Liver (tissue), 9 donors: Measurements from ENCODE around the gene HOXB3. TPM values are rescaled to one million over a fixed set of nuclear protein-coding genes. Genes with fewer than 3 reads are reported as not detected.

Experiments used
- DNase-seq: peaks from one replicate; pipeline ENCODE4 v3.0.0-alpha.2; 2017; ENCODE audit warnings: low spot score
- H3K27ac ChIP-seq, 2 donors: one replicate each; pipeline ENCODE4 v1.7.0; 2013; ENCODE audit warnings: inconsistent platforms in 2 of 2, low read length in 2 of 2, control low read depth in 1 of 2, low read depth in 1 of 2, mild to moderate bottlenecking in 1 of 2
- H3K27me3 ChIP-seq, 4 donors: one replicate each; pipeline versions ENCODE4 v1.6.1 to v1.7.0; 2013; ENCODE audit warnings: low read length in 3 of 4, inconsistent platforms in 1 of 4, mild to moderate bottlenecking in 1 of 4, moderate library complexity in 1 of 4; ENCODE audit not compliant: control insufficient read depth in 4 of 4, insufficient read depth in 4 of 4
- H3K36me3 ChIP-seq, 4 donors: one replicate each; pipeline versions ENCODE4 v1.6.1 to v1.7.0; 2013; ENCODE audit warnings: low read length in 3 of 4, mild to moderate bottlenecking in 3 of 4, low read depth in 1 of 4, moderate library complexity in 1 of 4; ENCODE audit not compliant: control insufficient read depth in 4 of 4, insufficient read depth in 3 of 4
- H3K4me1 ChIP-seq, 4 donors: one replicate each; pipeline versions ENCODE4 v1.6.1 to v1.7.0; 2013; ENCODE audit warnings: low read length in 3 of 4, mild to moderate bottlenecking in 3 of 4, moderate library complexity in 1 of 4; ENCODE audit not compliant: control insufficient read depth in 4 of 4, insufficient read depth in 4 of 4
- H3K4me3 ChIP-seq, 3 donors: one replicate each; pipeline versions ENCODE4 v1.6.1 to v1.7.0; 2013; ENCODE audit warnings: low read length in 3 of 3, control low read depth in 1 of 3, low read depth in 1 of 3, mild to moderate bottlenecking in 1 of 3
- H3K9ac ChIP-seq, 2 donors: one replicate each; pipeline ENCODE4 v1.7.0; 2013; ENCODE audit warnings: low read length in 2 of 2, mild to moderate bottlenecking in 2 of 2, moderate library complexity in 2 of 2, control low read depth in 1 of 2, low read depth in 1 of 2
- H3K9me3 ChIP-seq, 4 donors: one replicate each; pipeline versions ENCODE4 v1.6.1 to v1.7.0; 2013; ENCODE audit warnings: low read length in 3 of 4; ENCODE audit not compliant: control insufficient read depth in 4 of 4
- ATF3 ChIP-seq: IDR thresholded peaks from 2 replicates; pipeline ENCODE4 v1.6.1; 2016; ENCODE audit warnings: antibody characterized with exemption
- EGR1 ChIP-seq, 2 donors: IDR thresholded peaks; 2 replicates each; pipeline ENCODE4 v1.6.1; 2016 to 2018; ENCODE audit warnings: antibody characterized with exemption in 2 of 2, low read depth in 2 of 2
- FOXA1 ChIP-seq: IDR thresholded peaks from 2 replicates; pipeline ENCODE4 v1.6.1; 2016; ENCODE audit warnings: antibody characterized with exemption
- FOXA2 ChIP-seq: IDR thresholded peaks from 2 replicates; pipeline ENCODE4 v1.6.1; 2016; ENCODE audit warnings: antibody characterized with exemption
- GABPA ChIP-seq, 2 donors: IDR thresholded peaks in 1 of 2; conservative IDR thresholded peaks in 1 of 2; 2 replicates each; pipeline ENCODE4 v1.6.1; 2016; ENCODE audit warnings: antibody characterized with exemption in 2 of 2, mild to moderate bottlenecking in 1 of 2, moderate library complexity in 1 of 2
- HNF4A ChIP-seq, 2 donors: conservative IDR thresholded peaks; 2 replicates each; pipeline ENCODE4 v1.6.1; 2016; ENCODE audit warnings: antibody characterized with exemption in 2 of 2, mild to moderate bottlenecking in 2 of 2
- HNF4G ChIP-seq: IDR thresholded peaks from 2 replicates; pipeline ENCODE4 v1.6.1; 2016; ENCODE audit warnings: antibody characterized with exemption
- JUND ChIP-seq, 2 donors: IDR thresholded peaks; 2 replicates each; pipeline ENCODE4 v1.6.1; 2016; ENCODE audit warnings: antibody characterized with exemption in 2 of 2
- NR2F2 ChIP-seq: IDR thresholded peaks from 2 replicates; pipeline ENCODE4 v1.6.1; 2016; ENCODE audit warnings: antibody characterized with exemption
- RAD21 ChIP-seq, 2 donors: IDR thresholded peaks; 2 replicates each; pipeline ENCODE4 v1.6.1; 2016; ENCODE audit warnings: antibody characterized with exemption in 2 of 2, mild to moderate bottlenecking in 2 of 2
- REST ChIP-seq: IDR thresholded peaks from 2 replicates; pipeline ENCODE4 v1.6.1; 2016; ENCODE audit warnings: antibody characterized with exemption, mild to moderate bottlenecking
- RXRA ChIP-seq, 2 donors: IDR thresholded peaks; 2 replicates each; pipeline ENCODE4 v1.6.1; 2017 to 2018; ENCODE audit warnings: antibody characterized with exemption in 2 of 2, mild to moderate bottlenecking in 1 of 2
- SP1 ChIP-seq: IDR thresholded peaks from 2 replicates; pipeline ENCODE4 v1.6.1; 2018; ENCODE audit warnings: antibody characterized with exemption, mild to moderate bottlenecking
- TAF1 ChIP-seq: conservative IDR thresholded peaks from 2 replicates; pipeline ENCODE4 v1.6.1; 2016; ENCODE audit warnings: antibody characterized with exemption, mild to moderate bottlenecking
- YY1 ChIP-seq: IDR thresholded peaks from 2 replicates; pipeline ENCODE4 v1.6.1; 2016; ENCODE audit warnings: antibody characterized with exemption, mild to moderate bottlenecking
- WGBS: extraction: QIAGEN DNeasy Blood & Tissue Kit; methylation state at CpG from one replicate; pipeline ENCODE4 v1.1.7; 2013; 5-methylcytosine and 5-hydroxymethylcytosine counted together
- polyA plus RNA-seq, 2 donors: library from polyadenylated mRNA; stranded (reverse) in 1 of 2; unstranded in 1 of 2; fragments of 200-250 nt in 1 of 2; fragments of >200 nt in 1 of 2; fragmentation: Nextera tagmentation in 1 of 2; extraction: Ambion mirVana in 1 of 2; gene quantifications; one replicate each; pipeline versions ENCODE4 v1.2.1 to v1.2.3, GENCODE V29; 2013 to 2015
- total RNA-seq, 2 donors: library from RNA; depleted of rRNA; stranded (reverse); fragments of >200 nt; gene quantifications; one replicate each; pipeline ENCODE4 v1.2.3, GENCODE V29; 2014
- TF ChIP-seq, protein P1 (sequence below): IDR thresholded peaks from 2 replicates; pipeline ENCODE4 v1.6.1; 2016; ENCODE audit warnings: antibody characterized with exemption
- TF ChIP-seq, protein P2 (sequence below): fragments of 150-350 bp; IDR thresholded peaks from 2 replicates; pipeline ENCODE4 v1.5.1; 2017; ENCODE audit warnings: improper control_type of control experiment, low read depth, low read length; ENCODE audit not compliant: missing input control
- donor health status: healthy.
- donor health status: healthy.
- donor health status: healthy.
- donor health status: healthy.
- donor health status: healthy.

Gene HOXB3
- total and polyA plus RNA-seq, 4 donors: 0.75 to 2.2 (median 1.2) TPM

DNA sequence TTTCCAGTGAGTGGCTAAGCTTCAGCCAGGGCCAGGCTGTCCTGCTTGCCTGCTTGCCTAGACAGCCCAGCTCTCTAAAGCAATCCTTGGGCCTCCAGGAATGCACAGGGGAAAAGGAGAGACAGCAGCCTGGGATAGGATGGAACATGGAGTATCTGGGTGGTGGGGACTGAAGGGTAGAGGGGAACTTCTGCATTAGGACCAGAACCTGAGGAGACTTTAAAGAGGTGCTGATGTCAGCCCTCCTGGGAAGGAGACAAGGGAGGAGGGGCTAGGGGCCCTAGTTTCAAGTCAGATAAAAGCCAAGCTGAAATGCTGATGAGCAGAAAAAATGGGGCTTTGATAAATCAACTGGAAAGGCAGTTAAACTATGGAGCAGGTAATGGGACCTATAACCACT, 19.0 kb upstream of the HOXB3 start:
- Histone ChIP-seq H3K9ac (no peak overlapping the region), H3K27ac (no peak overlapping the region), H3K9me3 (no peaks in the 10 kb centered on the region), H3K27me3 (peaks cover 6 to 28% (median 12%) of the 10 kb centered on the region in 4 donors), H3K36me3 (no peaks in the 10 kb centered on the region), H3K4me3 (no peak overlapping the region), H3K4me1 (peaks cover 0 to 17% (median 7%) of the 10 kb centered on the region in 4 donors)
- no peak for DNase-seq
- TF ChIP-seq SP1 (no peak), EGR1 (IDR thresholded peaks at IDR 0.05; ENCODE audit: low read depth in 2 of 2) (no peak)

DNA sequence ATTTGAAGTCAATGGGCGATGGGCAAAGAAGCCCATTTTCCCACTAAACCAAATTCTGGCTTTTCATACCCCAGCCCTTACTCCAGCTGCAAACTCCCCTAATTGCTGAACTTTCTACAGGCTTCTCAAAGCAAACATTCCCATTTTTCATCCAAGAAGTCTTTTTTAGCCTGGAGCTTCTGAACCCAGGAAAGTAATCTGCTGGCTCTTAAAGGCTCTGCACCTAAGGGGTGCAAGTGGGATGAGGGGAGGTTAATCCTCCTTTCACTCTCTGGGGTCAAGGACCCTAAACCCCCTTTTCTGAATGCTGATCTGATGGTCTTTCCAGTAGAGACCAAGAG, 18.4 kb upstream of the HOXB3 start:
- H3K27me3 ChIP-seq: peaks cover under 1 to 26% (median 14%) of the 10 kb centered on the region in 4 donors
- no peaks in the 10 kb centered on the region for H3K36me3 ChIP-seq
- H3K4me1 ChIP-seq: peaks cover 0 to 16% (median 7%) of the 10 kb centered on the region in 4 donors
- H3K9ac ChIP-seq: no peak overlapping the region
- DNase-seq: no peak
- H3K27ac ChIP-seq: no peak overlapping the region
- H3K9me3 ChIP-seq: no peaks in the 10 kb centered on the region
- no peak for TF ChIP-seq JUND (IDR thresholded peaks at IDR 0.05)
- no peak for TF ChIP-seq GABPA (IDR thresholded peaks at IDR 0.05 in 1 of 2, conservative IDR thresholded peaks at IDR 0.05 in 1 of 2)
- TF ChIP-seq RXRA (IDR thresholded peaks at IDR 0.05): no peak
- TF ChIP-seq SP1: no peak
- no peak for TF ChIP-seq YY1
- TF ChIP-seq REST: no peak
- TF ChIP-seq ATF3: no peak
- no peak for TF ChIP-seq HNF4G
- WGBS: 83% methylated on average over 1 of the region's 1 CpG
- no peak overlapping the region for H3K4me3 ChIP-seq

DNA sequence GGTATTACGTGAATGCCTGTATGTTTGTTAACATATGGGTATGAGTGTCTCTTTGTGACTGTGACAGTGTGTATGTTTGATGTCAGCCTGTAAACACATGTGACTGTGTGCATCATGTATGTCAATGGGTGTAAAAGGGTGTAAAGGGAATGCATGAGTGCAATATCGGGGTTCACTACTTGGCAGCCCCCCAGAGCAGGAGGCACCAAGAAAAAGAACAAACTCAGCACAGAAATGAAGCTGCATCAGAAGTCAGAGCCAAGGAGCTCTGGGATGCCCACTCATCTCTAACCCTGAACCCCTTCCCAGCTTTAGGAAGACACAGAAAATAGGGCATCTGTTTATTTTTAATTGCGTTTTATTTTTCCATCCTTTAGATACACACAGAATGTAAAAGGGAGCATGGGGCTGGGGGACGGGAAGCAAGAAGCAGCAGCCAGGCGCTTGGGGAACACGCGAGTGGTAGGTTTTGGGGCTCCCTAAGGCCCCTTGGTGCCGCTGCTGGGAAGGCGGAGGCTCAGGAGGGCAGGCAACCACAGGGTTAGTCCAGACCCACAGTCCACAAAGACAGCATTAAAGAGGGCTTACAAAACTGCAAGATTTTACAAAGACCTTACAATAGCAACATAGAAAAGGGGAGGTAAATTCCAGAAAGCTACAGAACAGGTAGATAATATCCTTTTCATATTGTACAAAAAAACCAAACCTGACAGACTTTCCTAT, 17.0 kb upstream of the HOXB3 start:
- Histone ChIP-seq H3K36me3 (no peaks in the 10 kb centered on the region), H3K4me1 (peaks cover 0 to 10% (median 5%) of the 10 kb centered on the region in 4 donors), H3K27ac (no peak overlapping the region), H3K4me3 (no peak overlapping the region), H3K27me3 (peaks cover 0 to 29% (median 15%) of the 10 kb centered on the region in 4 donors), H3K9me3 (no peaks in the 10 kb centered on the region), H3K9ac (no peak overlapping the region)
- TF ChIP-seq FOXA2: no peak
- TF ChIP-seq RAD21 (IDR thresholded peaks at IDR 0.05): no peak
- no peak for TF ChIP-seq EGR1 (IDR thresholded peaks at IDR 0.05; ENCODE audit: low read depth in 2 of 2)
- TF ChIP-seq, protein P1, sequence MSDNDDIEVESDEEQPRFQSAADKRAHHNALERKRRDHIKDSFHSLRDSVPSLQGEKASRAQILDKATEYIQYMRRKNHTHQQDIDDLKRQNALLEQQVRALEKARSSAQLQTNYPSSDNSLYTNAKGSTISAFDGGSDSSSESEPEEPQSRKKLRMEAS: no peak
- TF ChIP-seq TAF1: no peak
- no peak for TF ChIP-seq REST
- TF ChIP-seq ATF3: no peak
- no peak for TF ChIP-seq GABPA (IDR thresholded peaks at IDR 0.05 in 1 of 2, conservative IDR thresholded peaks at IDR 0.05 in 1 of 2)
- no peak for TF ChIP-seq FOXA1
- TF ChIP-seq SP1: no peak
- no peak for TF ChIP-seq NR2F2
- TF ChIP-seq RXRA (IDR thresholded peaks at IDR 0.05): no peak
- TF ChIP-seq HNF4A (conservative IDR thresholded peaks at IDR 0.05): no peak
- TF ChIP-seq HNF4G: no peak
- TF ChIP-seq, protein P2, sequence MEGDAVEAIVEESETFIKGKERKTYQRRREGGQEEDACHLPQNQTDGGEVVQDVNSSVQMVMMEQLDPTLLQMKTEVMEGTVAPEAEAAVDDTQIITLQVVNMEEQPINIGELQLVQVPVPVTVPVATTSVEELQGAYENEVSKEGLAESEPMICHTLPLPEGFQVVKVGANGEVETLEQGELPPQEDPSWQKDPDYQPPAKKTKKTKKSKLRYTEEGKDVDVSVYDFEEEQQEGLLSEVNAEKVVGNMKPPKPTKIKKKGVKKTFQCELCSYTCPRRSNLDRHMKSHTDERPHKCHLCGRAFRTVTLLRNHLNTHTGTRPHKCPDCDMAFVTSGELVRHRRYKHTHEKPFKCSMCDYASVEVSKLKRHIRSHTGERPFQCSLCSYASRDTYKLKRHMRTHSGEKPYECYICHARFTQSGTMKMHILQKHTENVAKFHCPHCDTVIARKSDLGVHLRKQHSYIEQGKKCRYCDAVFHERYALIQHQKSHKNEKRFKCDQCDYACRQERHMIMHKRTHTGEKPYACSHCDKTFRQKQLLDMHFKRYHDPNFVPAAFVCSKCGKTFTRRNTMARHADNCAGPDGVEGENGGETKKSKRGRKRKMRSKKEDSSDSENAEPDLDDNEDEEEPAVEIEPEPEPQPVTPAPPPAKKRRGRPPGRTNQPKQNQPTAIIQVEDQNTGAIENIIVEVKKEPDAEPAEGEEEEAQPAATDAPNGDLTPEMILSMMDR: no peak
- no peak for TF ChIP-seq YY1
- no peak for TF ChIP-seq JUND (IDR thresholded peaks at IDR 0.05)
- 43% methylated on average over 9 of the region's 9 CpGs for WGBS
- no peak for DNase-seq
